Measurements from ENCODE around the gene PGM3.
"Not testable (repeated sequence)": the region's sequence is repeated elsewhere in the genome, so short reads cannot be mapped to it uniquely, and the experiment has no call there.

The PGM3 gene

DNA sequence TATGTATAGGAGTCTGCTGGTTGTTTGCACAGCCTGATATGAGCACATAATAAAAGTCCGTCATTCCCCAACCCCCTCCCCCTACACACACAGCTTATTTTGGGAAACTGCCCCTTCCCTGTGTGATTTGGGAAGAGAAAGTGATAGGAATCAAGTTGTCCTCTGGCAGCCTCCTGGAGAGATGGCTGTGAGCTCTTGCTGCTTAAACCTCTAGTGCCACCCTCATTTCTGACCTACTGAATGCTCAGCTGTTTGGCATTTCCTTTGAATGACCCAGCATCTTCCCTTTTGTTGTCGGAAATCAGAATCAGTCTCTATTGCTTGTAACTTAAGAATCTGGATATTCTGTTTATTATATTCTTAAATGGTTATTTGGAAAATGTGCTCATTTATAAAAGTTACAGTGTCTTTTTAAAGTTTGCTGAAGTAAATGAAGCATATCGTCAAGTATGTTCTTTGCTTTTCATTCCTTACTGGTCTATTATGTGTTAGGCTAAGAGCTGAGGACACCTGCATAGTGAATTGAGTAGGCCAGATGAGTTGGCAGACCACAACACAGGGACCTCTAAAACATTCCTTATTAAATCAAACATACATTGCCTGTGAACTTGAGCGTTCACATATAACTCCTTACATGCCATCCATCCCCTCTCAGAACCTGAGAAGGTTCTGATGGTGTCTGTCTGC, 5.6 kb upstream of the PGM3 start:
- Histone ChIP-seq H3K4me1 (peaks cover 6% of the 10 kb centered on the region), H3K36me3 (replicated peaks) (peaks cover 14% of the 10 kb centered on the region; the same call in 1 of the 2 replicates), H3K4me3 (no peak overlapping the region), H3K9me3 (no peaks in the 10 kb centered on the region), H3K27me3 (ENCODE audit: low read depth) (no peaks in the 10 kb centered on the region)
- no peak for DNase-seq (ENCODE audit: low spot score in 2 of 2)
- in situ Hi-C loops (cut with MboI; ENCODE audit: low sequenced_read_pairs) = no loop called here

DNA sequence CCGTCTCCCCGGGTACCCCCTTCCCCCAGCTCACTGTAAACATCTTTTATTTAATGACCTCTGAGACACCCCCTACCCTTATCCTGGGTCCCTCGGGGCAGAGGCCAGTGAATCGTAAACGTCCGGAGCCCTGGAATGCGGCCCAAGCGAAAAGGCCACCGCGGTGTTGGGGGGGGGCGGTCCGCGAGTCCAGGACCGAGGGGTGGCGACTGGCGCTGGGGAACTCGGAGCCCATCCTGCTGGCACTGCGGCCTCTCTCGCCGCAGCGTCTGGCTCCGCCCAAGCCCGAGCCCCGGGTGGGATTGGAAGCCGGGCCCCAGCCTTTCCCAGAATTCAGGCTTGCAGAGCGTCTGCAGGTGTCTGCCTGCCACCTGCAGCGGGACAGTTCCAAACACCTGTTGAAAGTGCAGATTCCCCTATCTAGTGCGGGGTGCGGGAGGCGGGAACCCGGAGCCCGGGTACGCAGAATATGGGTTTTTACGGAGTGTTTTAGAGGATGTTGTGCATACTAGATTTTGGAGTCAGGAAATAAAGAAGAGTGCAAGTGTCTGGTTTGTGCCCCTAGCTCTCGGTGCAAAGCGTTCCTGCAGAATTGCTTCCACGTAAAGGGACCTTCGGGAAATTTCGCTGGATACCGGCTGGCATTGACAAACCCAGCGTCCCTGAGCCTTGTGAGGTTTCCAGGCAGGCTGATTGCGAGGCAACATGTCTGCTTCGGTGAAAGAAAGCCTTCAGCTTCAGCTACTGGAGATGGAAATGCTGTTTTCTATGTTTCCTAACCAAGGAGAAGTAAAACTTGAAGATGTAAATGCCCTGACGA, 892 bp upstream of the PGM3 start:
- in situ Hi-C loops (cut with MboI; ENCODE audit: low sequenced_read_pairs) = no loop called here
- H3K4me1 ChIP-seq = peaks cover 12% of the 10 kb centered on the region
- H3K9me3 ChIP-seq = no peaks in the 10 kb centered on the region
- peak overlapping the region; percentile 91 for H3K4me3 ChIP-seq
- peak; percentile 35 to 77 for DNase-seq (ENCODE audit: low spot score in 2 of 2)
- peaks cover 20% of the 10 kb centered on the region for H3K36me3 ChIP-seq (replicated peaks)
- no peaks in the 10 kb centered on the region for H3K27me3 ChIP-seq (ENCODE audit: low read depth)

DNA sequence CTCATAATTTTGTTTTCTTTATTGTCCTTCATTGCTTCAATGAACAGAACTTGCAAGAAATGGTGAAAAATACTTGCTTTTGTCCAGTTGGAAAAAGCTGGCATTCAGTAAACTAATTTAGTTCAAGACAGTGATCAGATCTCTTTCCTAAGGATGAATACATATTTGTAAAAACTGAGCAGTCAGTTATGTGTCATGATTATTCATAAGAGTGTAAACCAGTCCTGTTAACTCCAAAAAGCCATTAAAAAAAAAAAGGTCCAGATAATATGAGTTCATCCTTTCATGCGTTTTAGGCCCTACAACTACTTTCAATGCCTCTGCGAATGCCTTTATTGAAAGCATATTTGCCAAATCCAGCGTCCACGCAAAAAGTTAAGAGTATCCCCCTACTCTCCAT, 609 bp downstream of the PGM3 start:
- Histone ChIP-seq H3K36me3 (replicated peaks) (peaks cover 34% of the 10 kb centered on the region), H3K27me3 (ENCODE audit: low read depth) (no peaks in the 10 kb centered on the region), H3K9me3 (no peaks in the 10 kb centered on the region), H3K4me3 (peak overlapping the region; percentile 91), H3K4me1 (peaks cover 12% of the 10 kb centered on the region)
- no peak for DNase-seq (ENCODE audit: low spot score in 2 of 2)
- in situ Hi-C loops (cut with MboI; ENCODE audit: low sequenced_read_pairs) = no loop called here

DNA sequence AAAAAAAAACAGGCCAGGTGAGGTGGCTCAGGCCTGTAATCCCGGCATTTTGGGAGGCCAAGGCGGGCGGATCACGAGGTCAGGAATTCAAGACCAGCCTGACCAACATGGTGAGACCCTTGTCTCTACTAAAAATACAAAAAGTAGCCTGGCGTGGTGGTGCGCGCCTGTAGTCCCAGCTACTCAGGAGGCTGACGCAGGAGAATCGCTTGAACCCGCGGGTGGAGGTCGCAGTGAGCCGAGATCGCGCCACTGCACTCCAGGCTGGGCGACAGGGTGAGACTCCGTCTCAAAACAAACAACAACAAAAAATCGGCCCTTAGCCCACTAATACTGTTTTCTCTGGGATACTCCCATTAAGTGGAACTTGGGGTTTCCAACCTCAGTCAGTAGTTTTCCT, 1.1 kb downstream of the PGM3 start:
- H3K4me1 ChIP-seq = peaks cover 12% of the 10 kb centered on the region
- H3K9me3 ChIP-seq; H3K27me3 ChIP-seq (ENCODE audit: low read depth); DNase-seq (ENCODE audit: low spot score in 2 of 2); in situ Hi-C loops (cut with MboI; ENCODE audit: low sequenced_read_pairs): not testable (repeated sequence)
- H3K4me3 ChIP-seq = peak overlapping the region; percentile 91
- peaks cover 37% of the 10 kb centered on the region for H3K36me3 ChIP-seq (replicated peaks)

DNA sequence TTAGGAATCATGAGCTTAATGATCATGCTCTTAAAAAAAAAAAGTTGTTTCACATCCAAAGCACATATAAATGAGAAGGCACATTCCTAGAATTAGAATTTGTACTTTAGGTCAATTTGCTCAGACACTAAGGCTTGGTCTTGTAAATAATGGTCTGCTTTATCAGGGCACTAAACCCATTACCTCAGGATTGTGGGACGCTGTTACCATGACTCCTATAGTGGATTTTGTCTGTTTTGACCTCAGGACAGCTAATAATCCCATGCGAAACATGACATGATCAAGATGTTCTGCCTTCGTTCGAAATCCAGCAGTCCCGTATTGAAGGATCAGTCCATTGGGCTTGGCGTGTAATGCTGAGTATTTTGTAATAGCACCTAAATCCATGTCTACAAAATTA, 2.4 kb downstream of the PGM3 start:
- in situ Hi-C loops (cut with MboI; ENCODE audit: low sequenced_read_pairs) = no loop called here

DNA sequence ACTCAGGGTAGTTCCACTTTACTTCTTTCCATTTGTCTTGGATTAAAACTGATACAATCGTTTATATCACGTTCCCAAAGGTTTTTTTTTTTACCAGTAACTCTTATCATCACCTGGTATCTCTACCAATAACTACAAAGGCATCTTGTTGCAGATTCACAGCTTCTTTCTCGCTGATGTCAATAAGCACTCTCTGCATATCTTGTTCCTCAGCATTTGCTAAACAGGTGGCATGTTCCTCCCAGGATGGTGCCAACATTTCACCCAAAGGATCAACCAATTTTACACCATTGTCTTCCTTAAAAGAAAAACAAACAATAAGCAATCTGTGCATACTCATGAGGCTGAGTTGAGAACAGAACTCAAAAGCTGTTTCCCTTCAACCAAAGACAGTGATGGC, 4.6 kb downstream of the PGM3 start:
- H3K9me3 ChIP-seq = no peaks in the 10 kb centered on the region
- H3K27me3 ChIP-seq (ENCODE audit: low read depth) = no peaks in the 10 kb centered on the region
- DNase-seq (ENCODE audit: low spot score in 2 of 2) = no peak
- in situ Hi-C loops (cut with MboI; ENCODE audit: low sequenced_read_pairs) = no loop called here
- H3K4me1 ChIP-seq = peaks cover 6% of the 10 kb centered on the region; the same call in 1 of the 2 replicates
- H3K4me3 ChIP-seq = no peak overlapping the region
- H3K36me3 ChIP-seq (replicated peaks) = peaks cover 53% of the 10 kb centered on the region

More for the DNA sequence above, 2.4 kb downstream of the PGM3 start:
- no peak for DNase-seq (ENCODE audit: low spot score in 2 of 2)
- H3K27me3 ChIP-seq (ENCODE audit: low read depth) = no peaks in the 10 kb centered on the region
- H3K9me3 ChIP-seq = no peaks in the 10 kb centered on the region
- peaks cover 39% of the 10 kb centered on the region for H3K36me3 ChIP-seq (replicated peaks)
- no peak overlapping the region for H3K4me3 ChIP-seq
- H3K4me1 ChIP-seq = peaks cover 12% of the 10 kb centered on the region

DNA sequence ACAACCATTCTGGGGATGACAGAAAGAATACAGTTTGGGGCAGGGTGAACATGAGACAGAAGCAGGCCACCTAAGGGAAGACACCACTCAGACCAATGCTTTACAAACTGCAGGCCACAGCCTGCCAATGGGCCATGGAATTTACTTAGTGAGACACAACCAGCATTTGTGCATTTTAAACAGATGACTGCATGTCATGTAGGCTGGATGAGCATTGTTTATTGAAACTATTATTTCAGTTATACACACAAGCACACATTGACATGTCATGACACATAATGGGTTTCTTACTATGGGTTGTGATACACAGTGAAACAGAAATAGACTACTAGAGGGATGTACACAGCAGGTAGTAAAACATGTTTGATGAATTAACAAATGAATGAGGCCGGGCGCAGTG, 8.0 kb downstream of the PGM3 start:
- Histone ChIP-seq H3K9me3 (no peaks in the 10 kb centered on the region), H3K27me3 (ENCODE audit: low read depth) (no peaks in the 10 kb centered on the region), H3K4me1 (peaks cover 7% of the 10 kb centered on the region), H3K36me3 (replicated peaks) (peaks cover 72% of the 10 kb centered on the region), H3K4me3 (no peak overlapping the region)
- in situ Hi-C loops (cut with MboI; ENCODE audit: low sequenced_read_pairs) = no loop called here
- no peak for DNase-seq (ENCODE audit: low spot score in 2 of 2)

DNA sequence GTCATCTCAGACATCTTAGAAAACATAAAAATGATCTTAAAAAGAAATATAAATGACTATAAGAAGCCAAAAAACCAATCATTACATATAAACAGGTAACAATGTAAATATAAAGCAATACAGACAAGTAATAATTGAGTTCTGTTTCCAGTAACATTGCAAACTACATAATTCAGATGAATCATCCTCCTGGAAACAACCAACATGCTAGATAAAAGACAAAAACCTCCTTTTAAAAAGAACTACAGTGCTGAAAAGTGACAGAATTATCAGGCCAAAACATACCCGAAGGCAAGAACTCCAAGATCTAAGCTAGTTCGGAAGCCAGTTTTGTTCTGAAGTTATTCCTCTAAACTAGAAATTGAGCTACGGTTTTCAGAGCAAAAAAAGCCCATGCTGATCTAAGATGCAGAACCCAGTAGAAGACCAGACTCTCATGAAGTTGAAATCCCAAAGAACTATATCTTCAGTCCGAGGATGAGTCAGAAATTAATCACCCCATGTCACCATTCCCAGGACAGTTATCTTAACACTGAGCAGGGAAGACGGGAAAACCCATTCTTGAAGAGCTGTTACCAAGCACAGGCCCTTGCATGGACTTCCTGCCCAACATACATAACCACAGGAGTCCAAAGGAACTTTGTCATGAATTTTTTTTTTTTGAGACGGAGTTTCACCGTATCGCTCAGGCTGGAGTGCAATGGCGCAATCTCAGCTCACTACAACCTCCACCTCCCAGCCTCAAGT, 9.8 kb downstream of the PGM3 start:
- no peak overlapping the region for H3K4me3 ChIP-seq
- H3K4me1 ChIP-seq = peaks cover 7% of the 10 kb centered on the region
- H3K27me3 ChIP-seq (ENCODE audit: low read depth) = no peaks in the 10 kb centered on the region
- H3K9me3 ChIP-seq = no peaks in the 10 kb centered on the region
- H3K36me3 ChIP-seq (replicated peaks) = peaks cover 69% of the 10 kb centered on the region
- in situ Hi-C loops (cut with MboI; ENCODE audit: low sequenced_read_pairs) = no loop called here
- no peak for DNase-seq (ENCODE audit: low spot score in 2 of 2)

DNA sequence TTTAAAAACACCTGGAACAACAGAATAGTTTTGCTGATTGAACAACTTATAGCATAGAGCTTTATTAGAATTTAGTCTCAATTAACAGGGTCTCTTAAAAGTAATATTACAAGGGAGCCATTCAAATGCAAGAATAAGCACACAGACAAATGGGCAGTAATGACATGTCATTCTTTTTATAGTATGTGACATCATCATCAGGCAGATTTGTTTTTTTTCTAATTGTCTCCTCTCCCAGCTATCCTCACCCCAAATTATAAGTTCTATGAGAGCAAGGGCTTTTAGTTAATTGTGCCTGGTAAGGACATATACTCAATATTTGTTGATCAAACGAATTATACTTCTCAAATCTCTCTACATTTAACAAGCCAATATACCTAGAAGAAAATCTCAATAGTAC, 11.0 kb downstream of the PGM3 start:
- Histone ChIP-seq H3K27me3 (ENCODE audit: low read depth) (no peaks in the 10 kb centered on the region), H3K4me1 (peaks cover 7% of the 10 kb centered on the region), H3K9me3 (no peaks in the 10 kb centered on the region), H3K4me3 (no peak overlapping the region), H3K36me3 (replicated peaks) (peaks cover 59% of the 10 kb centered on the region)
- in situ Hi-C loops (cut with MboI; ENCODE audit: low sequenced_read_pairs) = no loop called here
- no peak for DNase-seq (ENCODE audit: low spot score in 2 of 2)

DNA sequence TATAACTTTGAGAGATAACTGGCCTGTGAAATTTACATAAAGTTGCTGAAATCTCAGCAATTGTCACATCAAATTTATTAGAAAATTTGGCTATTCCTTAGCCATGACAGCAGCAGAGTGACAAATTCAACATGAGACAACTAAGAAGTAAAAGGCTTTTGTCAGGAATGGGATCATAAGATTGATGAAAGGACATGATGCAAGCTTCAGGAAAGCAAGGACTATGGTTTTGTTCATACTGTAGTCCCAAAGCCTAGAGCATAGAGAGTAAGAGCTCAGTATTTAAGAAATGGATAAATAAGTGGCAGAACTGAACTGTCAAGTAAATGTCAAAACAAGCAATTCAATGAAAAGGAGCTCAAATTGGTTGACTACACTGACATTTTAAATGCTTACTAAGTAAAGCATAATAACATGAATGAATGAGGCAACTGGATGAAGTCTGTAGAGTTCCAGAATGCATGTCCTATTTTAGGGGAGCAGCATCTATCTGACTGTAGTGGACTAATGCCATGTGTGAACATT, 12.6 kb downstream of the PGM3 start:
- in situ Hi-C loops (cut with MboI; ENCODE audit: low sequenced_read_pairs) = no loop called here
- DNase-seq (ENCODE audit: low spot score in 2 of 2) = no peak
- H3K4me3 ChIP-seq = no peak overlapping the region
- H3K36me3 ChIP-seq (replicated peaks) = peaks cover 56% of the 10 kb centered on the region
- no peaks in the 10 kb centered on the region for H3K27me3 ChIP-seq (ENCODE audit: low read depth)
- H3K9me3 ChIP-seq = no peaks in the 10 kb centered on the region
- peaks cover 7% of the 10 kb centered on the region for H3K4me1 ChIP-seq

DNA sequence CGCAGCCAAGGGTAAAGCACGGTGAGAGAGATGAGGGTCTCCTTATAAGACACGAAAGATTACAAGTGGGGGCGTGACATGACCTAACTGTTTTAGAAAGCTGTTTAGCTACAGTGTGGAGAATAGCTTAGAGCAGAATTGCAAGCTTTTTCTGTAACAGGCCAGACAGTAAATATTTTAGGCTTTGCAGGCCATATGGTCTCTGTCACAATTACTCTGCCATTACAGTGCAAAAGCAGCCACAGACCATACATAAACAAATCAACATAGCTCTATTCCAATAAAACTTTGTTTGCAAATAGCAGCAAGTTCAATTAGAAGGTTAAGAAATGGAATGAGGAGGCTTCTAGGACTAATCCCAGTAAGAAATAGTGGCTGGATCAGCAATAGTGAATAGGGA, 16.8 kb downstream of the PGM3 start:
- Histone ChIP-seq H3K9me3 (no peaks in the 10 kb centered on the region), H3K4me1 (peaks cover 4% of the 10 kb centered on the region), H3K36me3 (replicated peaks) (peaks cover 61% of the 10 kb centered on the region), H3K4me3 (no peak overlapping the region), H3K27me3 (ENCODE audit: low read depth) (no peaks in the 10 kb centered on the region)
- in situ Hi-C loops (cut with MboI; ENCODE audit: low sequenced_read_pairs) = no loop called here
- DNase-seq (ENCODE audit: low spot score in 2 of 2) = no peak

DNA sequence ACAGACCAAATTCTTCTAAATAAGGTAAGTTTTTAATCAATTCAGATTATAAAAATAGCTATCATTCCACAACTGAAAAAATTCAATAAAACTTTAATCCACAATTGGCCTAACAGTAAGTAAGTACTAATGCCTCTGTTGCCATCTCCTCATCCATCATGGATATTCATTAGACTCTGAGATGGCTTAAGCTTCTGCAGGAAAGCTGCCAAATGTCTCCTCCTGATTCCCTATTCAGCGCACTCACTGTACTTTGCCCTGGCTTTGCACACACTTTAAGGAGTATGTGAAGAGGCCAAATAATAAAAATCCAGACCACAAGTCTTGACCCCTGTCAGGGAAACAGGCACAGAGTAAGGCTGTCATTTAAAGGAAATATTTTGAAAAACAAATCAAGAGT, 23.6 kb downstream of the PGM3 start:
- peak in 1 of 2 experiments; percentile 19 for DNase-seq (ENCODE audit: low spot score in 2 of 2)

DNA sequence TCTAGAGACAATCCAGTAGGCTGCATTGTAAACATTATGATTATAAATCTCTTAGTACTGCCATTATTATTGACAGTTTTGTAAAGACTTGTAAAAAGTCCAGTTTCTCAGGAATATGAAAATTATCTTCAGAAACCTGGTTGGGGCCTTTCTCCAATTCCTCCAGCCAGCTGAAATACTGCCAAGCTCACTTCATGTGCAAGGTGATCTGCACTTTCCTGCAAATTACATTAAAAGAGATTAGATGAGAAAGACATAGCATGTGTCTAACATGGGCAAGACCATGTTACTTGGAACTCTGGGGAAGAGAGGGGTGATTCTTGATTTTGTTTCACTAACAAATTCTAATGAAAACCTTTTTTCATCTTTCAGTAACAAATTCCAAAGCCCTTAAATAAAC, 24.0 kb downstream of the PGM3 start:
- no peak for DNase-seq (ENCODE audit: low spot score in 2 of 2)

More for the DNA sequence above, 23.6 kb downstream of the PGM3 start:
- H3K36me3 ChIP-seq (replicated peaks) = peaks cover 77% of the 10 kb centered on the region
- no peaks in the 10 kb centered on the region for H3K27me3 ChIP-seq (ENCODE audit: low read depth)
- H3K4me3 ChIP-seq = no peak overlapping the region
- H3K4me1 ChIP-seq = peaks cover 3% of the 10 kb centered on the region; the same call in 1 of the 2 replicates
- no peaks in the 10 kb centered on the region for H3K9me3 ChIP-seq
- in situ Hi-C loops (cut with MboI; ENCODE audit: low sequenced_read_pairs) = no loop called here

More for the DNA sequence above, 24.0 kb downstream of the PGM3 start:
- Histone ChIP-seq H3K4me3 (no peak overlapping the region), H3K36me3 (replicated peaks) (peaks cover 73% of the 10 kb centered on the region), H3K9me3 (no peaks in the 10 kb centered on the region), H3K4me1 (peaks cover 3% of the 10 kb centered on the region; the same call in 1 of the 2 replicates), H3K27me3 (ENCODE audit: low read depth) (no peaks in the 10 kb centered on the region)
- in situ Hi-C loops (cut with MboI; ENCODE audit: low sequenced_read_pairs) = no loop called here

Measured in HAP-1 (cell line).